Measurements from ENCODE around the gene LRRC75B. TPM values are rescaled to one million over a fixed set of nuclear protein-coding genes. Genes with fewer than 3 reads are reported as not detected.

LRRC75B gene
- total RNA-seq, 3 donors from 2014 or later (not counting 1 experiment from before 2014, with no cell fraction given) = 1.7 to 4.8 (median 2.3) TPM

DNA sequence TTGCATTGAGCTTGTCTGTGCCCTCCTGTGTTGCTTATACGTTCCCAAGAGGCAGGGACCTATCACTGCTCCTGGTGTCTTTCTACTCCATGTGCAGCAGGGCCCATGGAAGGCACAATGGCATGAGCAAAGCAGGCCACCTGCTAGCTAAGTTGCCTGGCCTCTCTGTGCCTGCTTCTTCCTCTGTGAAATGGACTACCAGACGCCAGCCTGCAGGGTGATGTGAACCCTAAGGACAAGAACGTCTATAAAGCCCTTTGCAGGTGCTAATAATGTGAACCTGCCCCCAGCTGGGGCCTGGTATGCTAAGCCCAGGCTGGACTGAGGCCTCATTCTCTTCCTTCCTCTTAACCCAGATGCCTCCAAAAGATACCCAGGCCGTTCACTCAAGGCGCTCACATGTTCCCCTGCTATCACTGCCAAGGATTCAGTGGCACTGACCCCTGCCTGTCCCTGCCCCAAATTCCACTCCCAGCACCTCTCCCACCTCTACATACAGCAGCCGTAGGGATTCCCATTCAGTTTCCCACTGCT, 41.9 kb downstream of the LRRC75B start:
- peaks cover 37 to 52% of the 10 kb centered on the region in 2 donors for H3K4me1 Mint-ChIP-seq
- Histone ChIP-seq H3K4me3 (ENCODE audit: low read length) (no peak overlapping the region), H3K36me3 (ENCODE audit: control insufficient read depth, insufficient read depth, low read length) (peaks cover 25% of the 10 kb centered on the region)

DNA sequence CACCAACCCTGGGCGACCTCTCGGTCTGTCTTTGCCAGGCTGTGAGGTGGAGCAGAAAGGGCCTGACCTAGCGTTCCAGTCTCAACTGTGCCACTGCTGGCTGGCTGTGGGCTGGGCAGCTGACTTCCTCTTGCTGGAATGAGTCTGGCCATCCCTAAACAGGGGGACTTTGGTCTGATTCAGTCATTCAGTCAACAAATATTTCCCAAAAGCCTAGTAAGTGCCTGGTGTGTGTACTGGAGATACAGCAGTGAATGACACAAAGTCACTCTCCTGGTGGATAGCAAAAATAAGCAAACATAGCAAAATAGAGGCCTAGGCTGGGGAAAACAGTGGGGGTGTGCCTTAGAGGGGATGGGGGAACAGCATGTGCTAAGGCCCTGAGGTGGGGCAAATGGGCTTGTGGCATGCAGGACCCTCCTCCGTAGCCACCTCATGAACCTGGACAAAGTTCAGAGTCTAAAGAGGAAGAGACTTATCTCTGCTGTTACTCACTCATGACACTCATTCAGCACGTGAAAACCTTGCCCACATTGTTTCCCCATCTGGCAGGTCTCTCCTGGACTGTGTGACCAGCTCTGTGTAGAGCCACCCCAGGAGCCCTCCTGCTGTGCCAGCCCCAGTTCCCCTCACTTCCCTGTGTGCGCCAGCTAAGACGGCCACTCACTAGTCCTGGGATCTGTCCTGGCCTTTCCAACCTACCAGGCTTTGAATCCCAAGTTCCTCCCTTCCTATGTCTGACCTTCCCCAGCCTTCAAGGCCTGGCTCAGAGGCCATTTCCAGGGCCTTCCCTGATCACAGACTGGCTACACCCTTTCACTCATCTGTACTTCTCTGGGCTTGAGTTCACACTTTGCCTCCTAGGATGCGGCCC, 42.6 kb downstream of the LRRC75B start:
- Mint-ChIP-seq H3K27me3 (ENCODE audit: low read depth in 2 of 2) (no peaks in the 10 kb centered on the region), H3K9me3 (no peaks in the 10 kb centered on the region), H3K27ac (peak overlapping the region in 1 of 2 donors; percentile 74), H3K36me3 (peaks cover 12% of the 10 kb centered on the region), H3K4me3 (no peak overlapping the region), H3K4me1 (peaks cover 30 to 45% of the 10 kb centered on the region in 2 donors)
- Histone ChIP-seq H3K4me3 (ENCODE audit: low read length) (no peak overlapping the region), H3K4me1 (ENCODE audit: control insufficient read depth, insufficient read depth, low read length) (peaks cover 27% of the 10 kb centered on the region), H3K27me3 (ENCODE audit: control insufficient read depth, insufficient read depth, low read length) (no peaks in the 10 kb centered on the region), H3K27ac (ENCODE audit: low read length) (no peak overlapping the region), H3K36me3 (ENCODE audit: control insufficient read depth, insufficient read depth, low read length) (peaks cover 25% of the 10 kb centered on the region), H3K9me3 (ENCODE audit: control insufficient read depth, insufficient read depth, low read length) (no peaks in the 10 kb centered on the region)
- ATAC-seq (no peak), DNase-seq (no peak)
- TF ChIP-seq, protein P1, sequence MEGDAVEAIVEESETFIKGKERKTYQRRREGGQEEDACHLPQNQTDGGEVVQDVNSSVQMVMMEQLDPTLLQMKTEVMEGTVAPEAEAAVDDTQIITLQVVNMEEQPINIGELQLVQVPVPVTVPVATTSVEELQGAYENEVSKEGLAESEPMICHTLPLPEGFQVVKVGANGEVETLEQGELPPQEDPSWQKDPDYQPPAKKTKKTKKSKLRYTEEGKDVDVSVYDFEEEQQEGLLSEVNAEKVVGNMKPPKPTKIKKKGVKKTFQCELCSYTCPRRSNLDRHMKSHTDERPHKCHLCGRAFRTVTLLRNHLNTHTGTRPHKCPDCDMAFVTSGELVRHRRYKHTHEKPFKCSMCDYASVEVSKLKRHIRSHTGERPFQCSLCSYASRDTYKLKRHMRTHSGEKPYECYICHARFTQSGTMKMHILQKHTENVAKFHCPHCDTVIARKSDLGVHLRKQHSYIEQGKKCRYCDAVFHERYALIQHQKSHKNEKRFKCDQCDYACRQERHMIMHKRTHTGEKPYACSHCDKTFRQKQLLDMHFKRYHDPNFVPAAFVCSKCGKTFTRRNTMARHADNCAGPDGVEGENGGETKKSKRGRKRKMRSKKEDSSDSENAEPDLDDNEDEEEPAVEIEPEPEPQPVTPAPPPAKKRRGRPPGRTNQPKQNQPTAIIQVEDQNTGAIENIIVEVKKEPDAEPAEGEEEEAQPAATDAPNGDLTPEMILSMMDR (IDR thresholded peaks at IDR 0.05) = no peak
- WGBS (ENCODE audit: insufficient coverage) = 87% methylated on average over 8 of the region's 8 CpGs
- intact Hi-C loops (cut with micrococcal nuclease) = no loop called here

More for the DNA sequence above, 41.9 kb downstream of the LRRC75B start:
- no peak overlapping the region for H3K4me3 Mint-ChIP-seq
- H3K9me3 ChIP-seq (ENCODE audit: control insufficient read depth, insufficient read depth, low read length) = no peaks in the 10 kb centered on the region
- no peaks in the 10 kb centered on the region for H3K27me3 Mint-ChIP-seq (ENCODE audit: low read depth in 2 of 2)
- H3K27me3 ChIP-seq (ENCODE audit: control insufficient read depth, insufficient read depth, low read length) = no peaks in the 10 kb centered on the region
- ATAC-seq (no peak), DNase-seq (no peak)
- H3K9me3 Mint-ChIP-seq = no peaks in the 10 kb centered on the region
- no peak overlapping the region for H3K27ac ChIP-seq (ENCODE audit: low read length)
- 77% methylated on average over 6 of the region's 6 CpGs for WGBS (ENCODE audit: insufficient coverage)
- intact Hi-C loops (cut with micrococcal nuclease) = no loop called here
- H3K36me3 Mint-ChIP-seq = peaks cover 12% of the 10 kb centered on the region
- peaks cover 27% of the 10 kb centered on the region for H3K4me1 ChIP-seq (ENCODE audit: control insufficient read depth, insufficient read depth, low read length)
- TF ChIP-seq, protein P1 (IDR thresholded peaks at IDR 0.05) = no peak
- H3K27ac Mint-ChIP-seq = peak overlapping the region in 1 of 2 donors; percentile 74

DNA sequence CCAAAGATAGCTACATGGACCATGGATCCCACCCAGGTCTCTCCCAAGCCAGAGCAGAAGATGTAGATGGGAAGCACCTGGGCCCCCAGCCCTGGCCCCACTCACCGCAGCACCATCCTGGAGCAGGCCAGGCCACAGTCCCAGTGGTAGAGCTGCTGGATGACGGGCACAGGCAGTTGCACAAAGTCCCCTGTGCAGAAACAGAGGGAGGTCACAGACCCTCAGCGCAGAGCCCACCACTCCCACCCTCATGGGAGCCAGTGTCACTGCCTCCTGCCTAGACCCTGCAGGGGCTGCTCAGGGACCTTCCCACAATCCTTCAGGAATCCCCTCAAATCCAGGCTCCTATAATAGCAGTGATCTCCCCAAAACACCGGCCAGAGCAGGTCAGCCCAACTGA, 44.1 kb downstream of the LRRC75B start:
- Mint-ChIP-seq H3K4me1 (peaks cover 21 to 35% of the 10 kb centered on the region in 2 donors), H3K36me3 (peaks cover 12% of the 10 kb centered on the region), H3K27ac (no peak overlapping the region), H3K27me3 (ENCODE audit: low read depth in 2 of 2) (no peaks in the 10 kb centered on the region), H3K9me3 (no peaks in the 10 kb centered on the region), H3K4me3 (no peak overlapping the region)
- Histone ChIP-seq H3K36me3 (ENCODE audit: control insufficient read depth, insufficient read depth, low read length) (peaks cover 25% of the 10 kb centered on the region), H3K27me3 (ENCODE audit: control insufficient read depth, insufficient read depth, low read length) (no peaks in the 10 kb centered on the region), H3K4me1 (ENCODE audit: control insufficient read depth, insufficient read depth, low read length) (peaks cover 19% of the 10 kb centered on the region), H3K9me3 (ENCODE audit: control insufficient read depth, insufficient read depth, low read length) (no peaks in the 10 kb centered on the region), H3K27ac (ENCODE audit: low read length) (no peak overlapping the region), H3K4me3 (ENCODE audit: low read length) (no peak overlapping the region)
- TF ChIP-seq, protein P1 (IDR thresholded peaks at IDR 0.05) = no peak
- ATAC-seq (no peak), DNase-seq (no peak)
- intact Hi-C loops (cut with micrococcal nuclease) = no loop called here
- WGBS (ENCODE audit: insufficient coverage) = over 99% methylated on average over 4 of the region's 4 CpGs
